Activated CD4-positive, CD25-positive, alpha-beta regulatory T cell (primary cell): ENCODE results near the gene HSPB6.

Experiments used
- DNase-seq, 4 experiments: peaks; one replicate each; lab custom pipeline; 2025; lab: John Stamatoyannopoulos, UW

HSPB6 gene

DNA sequence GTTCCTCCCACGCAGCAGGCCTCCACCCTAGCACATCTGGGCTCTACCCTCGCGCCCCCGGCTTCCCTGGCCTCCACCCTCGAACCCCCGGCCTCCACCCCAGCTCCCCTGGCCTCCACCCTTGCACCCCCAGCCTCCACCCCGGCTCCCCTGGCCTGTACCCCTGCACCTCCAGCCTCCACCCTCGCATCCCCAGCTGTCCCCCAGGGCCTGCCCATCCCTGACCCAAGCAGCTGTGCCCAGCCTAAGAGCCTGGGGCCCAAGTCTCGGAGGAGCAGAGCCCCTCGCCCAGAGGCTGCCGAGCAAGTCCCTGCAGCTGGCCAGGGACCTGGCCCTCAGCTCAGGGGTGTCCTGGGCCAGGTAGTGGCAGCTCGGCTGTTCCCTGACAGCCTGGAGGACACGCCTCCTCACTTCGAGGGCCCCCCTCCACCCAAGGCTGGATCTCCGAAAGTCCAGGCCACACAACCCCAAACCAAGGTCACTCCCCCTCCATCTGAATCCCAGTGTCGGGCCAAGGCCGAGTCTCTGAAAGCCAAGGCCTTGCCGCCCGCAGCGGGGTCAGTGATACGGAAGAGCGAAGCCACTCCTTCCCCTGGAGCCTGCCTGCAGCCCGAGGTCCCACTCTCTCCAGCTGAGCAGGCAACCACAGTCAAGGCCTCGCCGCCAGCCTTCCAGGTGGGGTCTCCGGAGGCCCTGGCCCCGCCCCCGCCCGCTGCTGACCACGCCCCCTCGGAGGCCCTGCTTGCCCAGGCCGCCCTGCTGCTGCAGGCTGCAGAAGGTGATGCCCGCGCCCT, 10.7 kb upstream of the HSPB6 start:
- DNase-seq, result no peak

DNA sequence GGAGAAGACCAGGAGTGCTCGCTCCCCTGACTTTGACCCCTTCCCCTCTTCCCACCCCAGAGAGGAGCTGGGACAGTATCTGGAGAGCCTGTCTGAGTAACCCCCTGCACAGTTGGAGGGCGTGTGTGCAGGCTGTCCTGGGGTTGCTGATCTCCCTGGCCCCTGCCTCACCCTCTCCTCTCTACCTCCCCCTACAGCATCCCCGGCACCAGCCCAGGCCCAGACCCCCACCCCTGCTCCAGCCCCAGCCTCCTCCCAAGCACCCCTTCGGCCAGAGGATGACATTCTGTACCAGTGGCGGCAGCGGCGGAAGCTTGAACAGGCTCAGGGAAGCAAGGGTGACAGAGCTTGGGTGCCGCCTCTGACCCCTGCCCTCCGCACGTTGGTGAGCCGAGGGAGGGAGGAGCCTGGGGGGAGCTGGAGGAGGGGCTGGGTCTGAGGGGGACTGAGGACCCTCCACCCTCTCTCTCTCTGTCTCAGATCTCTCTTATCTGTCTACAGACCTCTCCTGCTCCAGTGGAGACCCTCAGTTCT, 9.8 kb upstream of the HSPB6 start:
- no peak for DNase-seq

DNA sequence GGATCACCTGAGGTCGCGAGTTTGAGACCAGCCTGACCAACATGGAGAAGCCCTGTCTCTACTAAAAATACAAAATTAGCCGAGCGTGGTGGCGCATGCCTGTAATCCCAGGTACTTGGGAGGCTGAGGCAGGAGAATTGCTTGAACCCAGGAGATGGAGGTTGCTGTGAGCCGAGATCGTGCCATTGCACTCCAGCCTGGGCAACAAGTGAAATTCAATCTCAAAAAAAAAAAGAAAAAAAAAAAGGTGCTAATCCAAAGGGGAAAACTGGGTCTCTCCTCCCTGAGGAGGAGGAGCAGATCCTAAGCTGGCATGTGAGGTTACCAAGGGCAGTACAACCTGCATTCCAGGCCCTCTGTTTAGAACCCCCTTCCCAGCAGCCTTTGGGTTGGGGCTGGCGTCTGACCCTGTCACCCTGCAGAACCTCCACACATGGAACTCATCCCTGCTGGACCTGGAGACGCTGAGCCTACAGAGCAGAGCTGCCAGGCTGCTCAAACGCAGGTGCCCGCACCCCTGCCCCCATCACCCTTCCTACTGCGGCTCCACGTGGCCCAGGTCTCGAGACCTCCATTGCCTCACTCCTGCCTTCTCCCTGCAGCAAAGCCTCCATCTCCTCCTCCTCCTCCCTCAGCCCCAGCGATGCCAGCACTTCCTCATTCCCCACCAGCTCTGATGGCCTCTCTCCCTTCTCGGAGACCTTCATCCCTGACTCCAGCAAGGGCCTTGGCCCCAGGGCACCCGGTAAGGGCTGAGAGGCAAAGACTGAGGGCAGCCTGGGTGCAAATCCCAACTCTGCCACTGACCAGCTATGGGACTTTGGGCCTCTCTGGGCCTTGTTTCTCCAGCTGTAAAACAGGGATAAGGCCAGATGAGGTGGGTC, 7.8 kb upstream of the HSPB6 start:
- no peak for DNase-seq

DNA sequence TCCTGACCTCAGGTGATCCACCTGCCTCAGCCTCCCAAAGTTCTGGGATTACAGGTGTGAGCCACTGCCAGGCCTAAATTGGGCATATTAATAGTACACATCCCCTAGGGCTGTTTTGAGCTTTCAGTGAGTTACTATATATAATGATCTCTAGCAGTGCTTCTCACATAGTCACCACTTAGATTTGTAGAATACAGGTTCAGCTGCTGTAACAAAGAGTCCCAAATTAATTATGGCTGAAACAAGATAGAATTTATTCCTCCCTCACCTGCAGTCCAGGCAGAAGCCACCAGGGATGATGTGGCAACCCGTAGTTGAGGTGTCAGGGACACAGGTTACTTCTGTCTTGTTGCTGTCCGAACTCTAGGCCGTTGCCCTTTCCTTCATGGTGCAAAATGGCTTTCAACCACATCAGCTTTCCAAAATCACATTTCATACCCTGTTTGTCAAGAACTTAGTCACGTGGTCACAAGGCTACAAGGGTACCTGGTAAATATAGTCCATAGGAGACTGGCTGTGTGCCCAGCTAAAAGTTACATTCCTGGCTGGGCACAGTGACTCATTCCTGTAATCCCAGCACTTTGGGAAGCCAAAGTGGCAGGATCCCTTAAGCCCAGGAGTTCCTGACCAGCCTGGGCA, 4.0 kb upstream of the HSPB6 start:
- no peak for DNase-seq

DNA sequence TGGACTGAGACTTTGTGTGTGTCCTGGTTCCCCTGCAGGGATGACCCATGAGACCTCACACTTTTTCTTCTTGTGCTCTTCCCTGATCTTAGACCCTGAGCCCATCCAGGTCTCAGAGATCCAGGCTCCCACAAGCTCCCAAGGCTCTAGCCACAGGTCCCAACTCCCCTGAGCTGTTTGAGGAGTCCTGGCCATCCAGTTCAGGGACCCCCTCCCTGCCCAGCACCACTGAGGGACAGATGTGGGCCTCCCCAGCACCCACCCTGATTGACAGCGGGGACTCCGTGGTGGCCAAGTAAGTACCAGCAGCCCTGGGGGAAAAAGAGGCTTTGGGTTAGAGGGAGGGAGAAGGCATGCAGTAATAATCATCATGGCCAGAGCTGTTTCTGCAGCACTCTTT, 2.9 kb upstream of the HSPB6 start:
- DNase-seq, result no peak

DNA sequence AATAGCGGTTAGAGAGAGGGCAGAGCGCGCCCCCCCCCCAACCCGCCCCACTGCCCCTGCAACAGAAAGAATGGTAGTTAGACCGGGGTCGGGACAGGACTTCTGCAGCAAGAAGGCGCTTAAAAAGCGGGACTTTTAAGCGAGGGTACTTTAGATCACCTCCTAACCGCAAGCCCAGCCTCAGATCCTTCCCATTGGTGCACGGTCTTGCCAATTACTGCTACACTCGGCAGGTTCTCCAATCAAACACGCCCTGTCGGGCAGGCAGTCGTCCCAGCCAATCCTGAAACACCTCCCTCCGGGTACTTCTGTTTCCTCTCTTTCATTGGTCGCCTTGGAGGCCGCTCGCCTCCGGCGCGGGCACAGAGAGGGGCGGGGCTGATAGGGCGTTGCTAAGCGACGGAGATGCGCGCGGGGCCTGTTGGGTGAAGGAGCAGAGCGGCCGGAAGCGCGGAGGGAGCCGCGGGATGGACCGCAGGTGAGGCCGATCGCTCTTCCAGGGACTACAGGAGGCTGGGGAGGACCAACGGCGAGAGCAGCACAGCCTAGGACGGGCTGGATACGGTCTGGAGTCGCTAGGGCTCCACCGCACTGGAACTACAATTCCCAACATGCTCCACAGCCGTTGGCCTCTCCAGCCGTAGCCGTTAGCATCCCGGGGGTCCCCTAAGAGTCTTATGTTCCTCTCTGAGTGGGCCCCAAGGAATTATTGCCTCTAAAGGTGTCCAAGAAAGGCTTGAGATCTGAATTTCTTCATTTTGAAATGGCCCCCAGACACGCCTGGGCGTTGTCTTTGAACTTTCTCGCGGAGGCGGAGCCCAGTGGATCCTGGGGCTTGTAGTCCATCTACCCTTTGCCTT, 1.1 kb upstream of the HSPB6 start, which contains the start of gene PROSER3:
TSS of gene PROSER3 (plus strand) at position 428 of the 860 bp plus-strand sequence. CDS start at position 468, 40 bp downstream.
- DNase-seq, result peak; percentile 91 to 97 (median 95)

DNA sequence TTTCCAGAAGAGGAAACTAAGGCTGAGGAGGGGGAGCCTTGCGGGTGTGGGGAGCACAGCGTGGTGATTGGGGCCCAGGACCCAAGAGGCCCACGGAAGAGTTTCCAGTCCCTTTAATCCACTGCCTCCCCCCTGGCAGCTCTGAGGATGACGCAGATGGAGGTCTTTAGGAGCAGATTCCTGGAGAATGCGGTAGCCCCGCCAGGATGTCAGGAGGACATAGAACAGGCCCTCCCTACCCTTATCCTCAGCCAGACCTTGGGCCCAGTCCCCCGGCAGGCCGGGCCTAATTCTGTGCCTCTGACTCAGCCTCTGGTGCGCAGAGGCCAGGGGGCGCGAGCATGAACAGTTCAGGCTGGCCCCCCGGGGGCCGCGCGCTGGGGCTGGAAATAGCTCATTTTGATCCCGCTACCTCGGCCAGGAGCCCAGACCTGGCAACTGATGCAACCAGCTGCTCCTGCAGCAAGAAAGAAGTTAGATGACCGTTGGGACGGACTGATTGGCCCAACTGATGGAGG, 461 bp upstream of the HSPB6 start:
- DNase-seq, result no peak

DNA sequence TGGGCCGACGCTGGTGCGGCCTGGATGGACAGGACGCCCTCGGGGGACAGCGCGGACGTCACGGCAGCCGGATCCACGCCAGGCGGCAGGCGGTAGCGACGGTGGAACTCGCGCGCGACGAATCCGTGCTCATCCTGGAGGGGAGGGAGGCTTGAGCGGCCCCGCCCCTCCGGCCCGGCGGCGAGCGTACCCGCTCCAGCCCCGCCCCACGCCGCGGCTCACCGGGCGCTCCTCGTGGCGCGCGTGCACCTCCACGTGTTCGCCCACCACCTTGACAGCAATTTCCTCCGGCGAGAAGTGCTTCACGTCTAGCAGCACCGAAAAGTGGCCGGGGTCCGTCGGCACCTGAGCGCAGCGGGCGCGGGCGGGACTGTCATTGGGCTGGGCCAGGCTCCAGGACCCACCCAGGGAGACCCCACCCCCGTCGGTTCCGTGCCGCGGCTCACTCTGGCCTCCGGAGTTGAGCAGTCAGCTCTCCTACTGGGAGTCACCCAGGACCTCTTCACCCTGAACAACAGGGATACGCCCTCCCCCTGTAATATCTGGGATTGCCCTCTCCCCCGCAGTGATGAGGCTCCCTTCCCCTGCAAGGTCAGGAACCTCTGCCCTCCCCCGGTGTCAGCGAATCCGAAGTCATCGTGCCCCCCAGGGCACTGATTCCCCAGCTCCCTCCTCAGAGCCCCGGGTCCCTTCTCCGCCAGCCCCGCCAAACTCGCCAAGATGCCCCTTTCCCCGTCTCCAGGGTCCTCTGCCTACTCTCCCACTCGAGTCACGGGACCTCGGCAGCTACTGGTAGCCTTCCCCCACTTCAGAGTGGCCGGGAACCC, 1.1 kb downstream of the HSPB6 start:
- peak in 3 of 4 experiments; percentile 24 to 44 (median 41) for DNase-seq

DNA sequence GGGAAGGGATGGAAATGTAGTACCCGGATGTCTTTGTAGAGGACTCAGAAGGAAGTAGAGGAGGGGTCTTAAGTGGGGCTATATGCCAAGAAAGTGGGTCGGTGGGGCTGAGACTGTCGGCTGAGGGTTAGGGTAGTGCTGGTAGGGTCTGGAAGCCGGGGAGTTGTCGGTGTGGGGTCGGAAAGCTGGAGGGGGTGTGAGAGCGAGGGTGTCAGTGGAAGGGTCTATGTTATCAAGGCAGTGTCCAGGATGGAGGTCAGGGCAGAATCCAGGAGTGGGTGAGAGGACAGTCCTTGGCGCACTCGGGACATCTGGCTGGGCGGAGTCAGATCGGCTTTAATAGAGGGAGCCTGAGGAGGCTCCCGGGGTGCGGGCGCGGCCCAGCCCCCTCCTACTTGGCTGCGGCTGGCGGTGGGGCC, 1.7 kb downstream of the HSPB6 start:
- no peak for DNase-seq

DNA sequence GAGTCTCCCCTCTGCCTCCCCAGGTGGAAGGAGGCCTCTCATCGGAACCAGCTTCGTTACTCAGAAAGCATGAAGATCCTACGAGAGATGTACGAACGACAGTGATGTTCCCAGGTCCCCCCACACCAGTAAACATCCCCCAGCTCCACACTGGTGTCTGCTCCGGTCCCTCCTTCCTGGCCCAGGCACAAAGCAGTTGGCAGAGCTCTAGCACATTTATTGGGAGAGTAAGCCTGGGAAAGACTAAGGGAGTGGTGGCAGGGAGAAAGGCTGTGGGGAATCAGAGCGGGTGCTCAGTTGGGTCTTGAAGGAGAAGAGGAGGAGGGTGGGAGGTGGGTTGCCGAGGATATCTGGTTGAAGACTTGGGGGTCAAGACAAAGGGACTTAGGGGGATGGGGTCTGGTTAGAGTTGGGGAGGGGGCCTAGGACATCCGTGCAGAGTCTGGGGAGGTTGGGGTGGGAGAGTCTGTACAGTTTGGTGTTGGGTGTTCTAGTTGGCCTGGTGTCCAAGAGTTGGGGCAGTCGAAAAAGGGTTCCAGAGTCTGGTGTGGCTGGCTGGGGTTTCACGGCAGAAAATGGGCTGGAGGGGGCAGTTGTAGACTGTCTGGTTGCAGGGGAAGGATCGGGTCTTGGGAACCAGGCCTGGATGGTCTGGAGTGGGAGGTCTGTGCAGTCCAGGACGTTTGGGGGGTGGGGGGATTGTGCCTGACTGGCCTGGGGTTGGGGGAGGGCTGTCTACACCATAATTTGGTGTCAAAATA, 2.3 kb downstream of the HSPB6 start:
- no peak for DNase-seq

DNA sequence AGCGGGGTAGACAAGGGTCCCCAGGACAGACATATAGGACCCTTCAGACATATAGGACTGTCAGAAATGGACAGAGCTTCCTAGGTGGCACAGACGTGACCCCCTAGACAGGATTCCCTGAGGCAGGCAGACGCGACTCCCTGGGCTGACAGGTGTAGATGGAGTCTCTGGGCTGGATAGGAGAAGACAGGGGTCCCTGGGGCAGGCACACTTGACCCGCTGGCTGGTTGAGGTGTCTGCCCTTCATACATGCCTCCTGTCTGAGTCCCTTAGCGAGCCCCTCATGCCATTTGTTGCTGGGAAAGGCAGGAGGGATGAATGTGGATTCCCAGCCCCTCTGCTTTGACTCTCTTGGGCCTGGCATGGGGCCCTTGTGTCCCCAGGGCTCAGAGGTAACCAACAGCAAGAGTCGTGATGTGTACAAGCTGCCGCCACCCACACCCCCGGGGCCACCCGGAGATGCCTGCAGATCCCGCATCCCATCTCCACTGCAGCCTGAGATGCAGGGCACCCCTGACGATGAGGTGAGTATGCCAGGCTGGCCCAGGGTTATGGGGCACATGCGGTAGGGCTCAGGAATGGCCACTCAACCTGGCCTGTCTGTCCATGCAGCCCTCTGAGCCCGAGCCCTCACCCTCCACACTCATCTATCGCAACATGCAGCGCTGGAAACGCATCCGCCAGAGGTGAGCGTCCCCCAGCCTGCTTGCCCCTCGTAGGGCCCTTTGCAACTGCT, 3.0 kb downstream of the HSPB6 start:
- DNase-seq, result no peak

DNA sequence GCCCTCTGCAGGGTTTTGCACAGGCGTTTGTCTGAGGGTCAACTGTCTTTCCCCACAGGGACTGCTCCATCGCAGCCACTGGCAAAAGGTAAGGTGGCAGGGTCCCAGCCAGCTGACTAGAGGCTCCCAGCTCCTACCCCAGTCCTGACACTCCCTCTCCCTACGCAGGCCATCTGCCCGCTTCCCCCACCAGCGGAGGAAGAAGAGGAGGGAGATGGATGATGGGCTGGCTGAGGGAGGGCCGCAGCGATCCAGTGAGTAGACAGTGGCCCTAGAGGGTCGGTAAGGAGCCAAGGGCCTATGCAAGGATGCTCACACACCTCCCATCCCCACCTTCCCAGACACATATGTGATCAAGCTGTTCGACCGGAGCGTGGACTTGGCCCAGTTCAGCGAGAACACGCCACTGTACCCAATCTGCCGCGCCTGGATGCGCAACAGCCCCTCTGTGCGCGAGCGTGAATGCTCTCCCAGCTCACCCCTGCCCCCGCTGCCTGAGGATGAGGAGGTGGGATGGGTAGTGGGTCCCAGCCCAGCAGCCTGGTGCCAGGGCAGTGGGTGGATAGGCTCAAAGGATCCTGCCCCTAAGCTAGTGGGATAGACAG, 4.0 kb downstream of the HSPB6 start:
- DNase-seq, result no peak

DNA sequence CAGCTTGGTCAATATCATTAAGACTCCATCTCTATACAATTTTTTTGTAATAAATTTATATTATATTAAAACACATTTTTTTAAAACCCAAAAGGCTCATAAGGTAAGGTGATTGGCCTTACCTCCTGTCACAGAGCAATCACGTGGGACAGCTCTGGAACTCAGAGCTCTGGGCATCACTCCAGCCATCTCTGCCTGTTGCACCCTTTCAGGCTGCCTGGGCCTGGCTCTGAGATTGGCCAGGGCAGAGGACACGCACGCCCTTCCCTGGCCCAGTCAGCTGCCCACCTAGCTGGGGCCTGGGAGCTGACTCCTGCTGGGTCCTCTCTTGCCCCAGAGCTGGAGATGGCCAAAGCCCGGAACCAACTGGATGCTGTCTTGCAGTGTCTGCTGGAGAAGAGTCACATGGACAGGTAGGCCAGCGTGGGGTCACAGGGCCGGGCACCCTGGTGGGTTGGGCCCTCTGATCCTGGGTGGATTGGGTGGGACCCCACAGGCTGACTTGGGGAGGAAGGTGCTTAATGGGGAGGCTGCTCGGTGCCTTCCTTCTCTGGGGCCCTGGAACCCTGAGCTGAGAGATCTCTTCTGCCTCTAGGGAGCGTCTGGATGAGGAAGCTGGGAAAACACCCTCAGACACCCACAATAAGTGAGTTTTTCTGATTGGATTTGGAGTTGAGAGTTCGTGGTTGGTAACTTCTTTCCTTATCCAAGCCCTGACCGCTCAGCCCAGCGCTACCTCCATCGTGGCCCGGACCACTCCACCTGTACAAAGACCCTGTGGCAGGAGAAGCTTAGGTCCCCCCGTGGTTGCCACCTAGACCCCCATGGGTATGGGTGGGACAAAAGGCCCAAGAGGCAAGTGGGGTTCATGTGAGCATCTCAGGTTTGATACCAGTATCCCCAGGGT, 4.7 kb downstream of the HSPB6 start:
- DNase-seq, result no peak

DNA sequence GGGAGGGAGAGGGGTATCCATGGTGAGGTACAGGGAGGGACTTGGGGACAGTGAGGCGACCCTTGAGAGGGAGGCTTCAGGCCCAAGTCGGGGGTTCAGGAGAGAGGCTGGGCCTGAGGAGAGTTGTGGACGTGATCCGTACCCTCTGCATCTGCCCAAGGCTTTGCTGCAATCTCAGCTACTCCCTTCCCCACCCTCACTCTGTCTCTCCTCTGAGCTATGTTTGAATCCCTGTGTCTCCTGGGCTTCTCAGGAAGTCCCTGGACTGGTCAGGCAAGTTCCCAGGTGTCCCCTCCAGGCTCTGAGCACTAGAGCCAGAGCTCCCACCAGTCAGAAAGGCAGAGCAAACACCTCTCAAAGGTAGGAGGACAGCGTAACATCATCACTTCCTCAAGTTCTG, 6.7 kb downstream of the HSPB6 start:
- DNase-seq, result no peak

DNA sequence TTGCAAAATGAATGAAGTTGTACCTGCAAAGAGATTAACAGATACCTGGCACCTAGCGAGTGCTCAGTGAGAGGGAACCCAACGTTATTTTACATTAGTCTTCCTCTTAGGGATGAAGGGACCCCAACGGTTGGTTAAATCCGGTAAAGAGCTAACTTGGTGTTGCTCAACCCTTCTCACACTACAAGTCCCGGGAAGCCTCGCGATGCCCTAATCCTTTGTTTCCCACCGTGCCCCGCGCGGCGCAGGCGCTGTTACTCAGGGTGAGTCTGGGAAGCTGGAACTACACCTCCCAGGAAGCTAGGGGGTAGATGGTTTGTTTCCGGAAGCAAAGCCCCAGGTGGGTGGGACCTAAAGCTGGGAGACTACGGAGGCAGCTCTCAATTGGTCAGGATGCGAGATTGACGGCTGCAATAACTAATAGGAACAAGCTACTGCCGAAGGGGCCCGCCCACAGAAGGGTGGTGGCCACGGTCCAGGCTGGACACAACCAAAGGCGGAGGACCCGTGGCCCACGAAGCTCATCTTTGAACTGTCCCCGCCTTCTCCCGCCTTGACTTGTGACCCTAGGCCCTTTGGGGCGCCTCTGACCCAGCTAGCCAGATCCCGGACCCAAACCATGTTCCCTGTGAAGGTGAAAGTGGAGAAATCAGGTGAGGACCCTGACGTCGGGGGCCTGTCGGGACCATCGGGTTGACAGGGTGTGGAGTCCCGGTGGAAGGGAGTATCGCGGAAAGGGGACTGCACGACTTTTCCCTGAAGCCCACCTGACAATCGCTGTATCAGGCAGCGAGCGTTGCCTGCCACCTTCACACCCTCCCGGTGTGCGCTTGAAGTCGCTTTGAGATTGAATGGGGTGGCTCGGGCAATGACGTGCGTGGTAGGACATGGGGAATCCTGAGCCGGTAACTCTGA, 8.5 kb downstream of the HSPB6 start, which contains the start of gene LIN37:
TSS of gene LIN37 (plus strand) at position 471 of the 915 bp plus-strand sequence. CDS start at position 620, 149 bp downstream.
- DNase-seq, result peak; percentile 89 to 97 (median 96)

DNA sequence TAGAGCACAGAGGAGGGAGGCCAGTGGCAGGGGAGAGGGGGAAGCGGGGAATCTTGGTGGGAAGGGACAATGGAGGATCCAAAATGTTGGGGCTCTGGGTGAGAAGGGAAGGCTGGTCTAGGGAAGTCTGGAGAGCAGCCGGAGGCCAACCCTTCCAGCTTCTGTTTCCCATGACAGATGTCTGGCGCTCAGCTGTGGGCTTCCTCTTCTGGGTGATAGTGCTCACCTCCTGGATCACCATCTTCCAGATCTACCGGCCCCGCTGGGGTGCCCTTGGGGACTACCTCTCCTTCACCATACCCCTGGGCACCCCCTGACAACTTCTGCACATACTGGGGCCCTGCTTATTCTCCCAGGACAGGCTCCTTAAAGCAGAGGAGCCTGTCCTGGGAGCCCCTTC, 10.3 kb downstream of the HSPB6 start:
- no peak for DNase-seq
